Urinary bladder (tissue), 4 donors: ENCODE results near the gene TASL. TPM values are rescaled to one million over a fixed set of nuclear protein-coding genes. Genes with fewer than 3 reads are reported as not detected.
"Not testable (repeated sequence)": the region's sequence is repeated elsewhere in the genome, so short reads cannot be mapped to it uniquely, and the experiment has no call there.

Source experiments
- DNase-seq: peaks from one replicate; pipeline ENCODE4 v3.0.0-alpha.2; 2015; ENCODE audit errors: extremely low spot score
- H3K27ac ChIP-seq: one replicate; pipeline ENCODE4 v1.5.1; 2013; ENCODE audit warnings: low read depth, mild to moderate bottlenecking, moderate library complexity
- H3K36me3 ChIP-seq: one replicate; pipeline ENCODE4 v1.6.1; 2013; ENCODE audit warnings: mild to moderate bottlenecking, moderate library complexity; ENCODE audit not compliant: insufficient read depth
- H3K4me1 ChIP-seq: one replicate; pipeline ENCODE4 v1.6.1; 2013; ENCODE audit warnings: mild to moderate bottlenecking, moderate library complexity; ENCODE audit not compliant: insufficient read depth
- H3K4me3 ChIP-seq: one replicate; pipeline ENCODE4 v1.5.1; 2013; ENCODE audit warnings: low read depth, low read length
- WGBS: extraction: QIAGEN DNeasy Blood & Tissue Kit; methylation state at CpG from one replicate; pipeline ENCODE4 v1.1.7; 2013; 5-methylcytosine and 5-hydroxymethylcytosine counted together
- polyA plus RNA-seq: library from polyadenylated mRNA; stranded (reverse); fragments of 200-250 nt; gene quantifications from one replicate; pipeline ENCODE4 v1.2.3, GENCODE V29; 2013
- total RNA-seq: library from RNA; depleted of rRNA; stranded (reverse); fragments of >200 nt; gene quantifications from one replicate; pipeline ENCODE4 v1.2.3, GENCODE V29; 2014
- donor health status: healthy with polysubstance abuse.
- donor health status: healthy.

The TASL gene, protein sequence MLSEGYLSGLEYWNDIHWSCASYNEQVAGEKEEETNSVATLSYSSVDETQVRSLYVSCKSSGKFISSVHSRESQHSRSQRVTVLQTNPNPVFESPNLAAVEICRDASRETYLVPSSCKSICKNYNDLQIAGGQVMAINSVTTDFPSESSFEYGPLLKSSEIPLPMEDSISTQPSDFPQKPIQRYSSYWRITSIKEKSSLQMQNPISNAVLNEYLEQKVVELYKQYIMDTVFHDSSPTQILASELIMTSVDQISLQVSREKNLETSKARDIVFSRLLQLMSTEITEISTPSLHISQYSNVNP
- total RNA-seq (2.6 TPM), polyA plus RNA-seq (0.48 TPM)

- WGBS: 66% methylated on average over 10 of the region's 10 CpGs
- no peak for DNase-seq
- H3K36me3 ChIP-seq: no peaks in the 10 kb centered on the region
- no peak within 1 kb of the TSS for H3K27ac ChIP-seq
- no peak within 1 kb of the TSS for H3K4me3 ChIP-seq
- no peaks in the 10 kb centered on the region for H3K4me1 ChIP-seq
Measured at GRCh38 chrX:30577362-30577991, at the start of gene TASL. TASL (minus strand) TSS chrX:30577766; CDS start chrX:30560355, 17,411 bp downstream.

DNA sequence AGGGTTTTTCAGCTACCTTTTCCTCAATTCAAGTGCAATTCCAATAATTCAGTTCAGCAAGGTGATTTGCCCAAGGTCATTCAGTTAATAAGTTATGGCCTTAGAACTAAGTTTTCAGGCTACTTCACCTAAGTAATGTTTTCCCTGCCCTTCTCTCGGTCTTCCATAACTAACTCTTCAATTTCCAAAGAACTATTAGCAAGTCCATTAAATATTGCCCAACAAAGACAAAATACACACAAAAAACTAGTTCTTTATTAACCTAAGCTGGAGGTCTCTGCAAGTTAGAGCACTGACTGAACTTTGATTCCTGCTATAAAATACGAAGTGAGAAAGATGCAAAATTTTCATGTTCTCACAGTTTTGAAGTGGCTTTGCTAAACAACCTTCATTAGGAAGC lies 48.8 kb upstream of the TASL start:
- DNase-seq: no peak
- 80% methylated on average over 2 of the region's 2 CpGs for WGBS
- Histone ChIP-seq H3K4me3 (no peak overlapping the region), H3K4me1 (no peaks in the 10 kb centered on the region), H3K36me3 (no peaks in the 10 kb centered on the region), H3K27ac (no peak overlapping the region)

DNA sequence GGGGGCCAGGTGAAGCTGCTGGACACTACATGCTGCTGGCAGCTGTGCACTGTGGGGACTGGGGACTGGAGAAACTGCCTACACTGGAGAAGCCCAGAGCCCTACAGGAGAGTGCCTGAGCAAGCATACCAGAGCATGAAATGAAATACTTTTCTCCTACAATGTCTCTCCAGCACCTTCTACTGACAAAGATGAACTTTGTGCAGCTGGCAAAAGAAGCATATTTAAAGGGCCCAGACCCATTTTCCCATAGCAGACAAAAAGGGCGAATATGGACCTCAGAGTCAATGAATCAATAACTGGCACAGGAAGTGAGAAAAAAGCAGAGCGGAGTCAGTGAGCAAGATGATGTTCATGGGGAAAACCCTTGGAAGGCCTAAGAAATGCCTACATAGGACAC lies 44.8 kb upstream of the TASL start:
- WGBS: 97% methylated on average over 2 of the region's 2 CpGs
- no peak for DNase-seq
- no peaks in the 10 kb centered on the region for H3K4me1 ChIP-seq

DNA sequence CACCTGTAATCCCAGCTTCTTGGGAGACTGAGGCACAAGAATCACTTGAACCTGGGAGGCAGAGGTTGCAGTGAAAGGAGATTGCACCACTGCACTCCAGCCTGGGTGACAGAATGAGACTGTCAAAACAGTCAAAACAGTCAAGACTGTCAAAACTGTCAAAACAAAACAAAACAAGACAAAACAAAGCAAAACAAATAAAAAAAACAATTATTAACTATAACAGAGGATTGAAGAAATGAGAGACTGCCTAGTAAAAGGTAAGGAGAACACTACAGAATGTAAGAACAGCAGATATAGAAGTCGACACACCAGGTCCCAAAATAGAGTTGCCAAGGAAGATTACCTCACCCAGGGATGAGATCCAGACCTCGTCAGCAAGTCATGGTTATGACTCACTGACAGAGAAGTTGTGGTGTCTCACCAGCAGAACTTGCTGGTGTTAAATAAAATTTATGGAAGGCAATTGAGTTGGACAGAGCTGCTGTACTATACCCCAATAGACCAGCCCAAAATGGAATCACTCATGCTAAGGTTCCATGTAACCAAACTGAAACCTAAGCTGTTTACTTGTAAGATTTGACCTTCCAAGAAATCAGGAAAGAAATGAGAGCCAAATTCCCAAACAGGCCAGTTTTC lies 43.5 kb upstream of the TASL start:
- WGBS: 18% methylated on average over 2 of the region's 2 CpGs
- H3K4me1 ChIP-seq: no peaks in the 10 kb centered on the region
- H3K4me3 ChIP-seq: no peak overlapping the region
- no peak overlapping the region for H3K27ac ChIP-seq
- no peaks in the 10 kb centered on the region for H3K36me3 ChIP-seq
- DNase-seq: no peak

More for the DNA sequence above, 44.8 kb upstream of the TASL start:
- Histone ChIP-seq H3K27ac (no peak overlapping the region), H3K4me3 (no peak overlapping the region), H3K36me3 (no peaks in the 10 kb centered on the region)

GRCh38 chrX:30620125-30620524 lies 42.6 kb upstream of the TASL start:
- Histone ChIP-seq H3K27ac (no peak overlapping the region), H3K4me3 (no peak overlapping the region), H3K4me1 (no peaks in the 10 kb centered on the region), H3K36me3 (no peaks in the 10 kb centered on the region)
- DNase-seq: no peak
- WGBS: 96% methylated on average over 3 of the region's 3 CpGs

DNA sequence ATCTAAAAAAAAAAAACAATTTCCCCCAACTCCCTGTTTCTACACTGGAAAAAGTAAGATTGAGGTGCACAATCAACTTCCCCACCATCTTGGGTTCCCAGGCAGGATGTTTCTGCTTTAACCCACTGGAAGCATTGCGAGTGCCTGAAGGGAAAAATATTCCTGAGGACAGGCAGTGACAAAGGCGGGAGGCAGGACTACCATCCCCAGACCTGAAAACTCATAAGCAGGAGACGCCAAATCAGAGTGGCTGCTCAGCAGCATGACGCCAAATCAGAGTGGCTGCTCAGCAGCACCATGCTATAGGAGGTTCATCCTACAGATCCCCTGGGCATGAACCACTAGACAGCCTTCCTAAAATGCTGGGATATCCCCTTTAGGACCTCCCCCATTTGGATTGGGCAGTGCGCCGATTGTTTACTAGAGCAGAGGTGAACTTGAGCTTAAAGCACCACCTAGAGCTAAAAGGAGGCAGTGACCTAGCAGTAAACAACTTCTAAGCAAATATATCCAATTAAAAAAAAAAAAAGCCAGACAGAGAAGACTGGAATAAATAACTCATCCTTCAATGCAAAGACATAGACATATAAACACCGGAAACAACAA lies 40.7 kb upstream of the TASL start:
- Histone ChIP-seq H3K4me3 (no peak overlapping the region), H3K4me1 (no peaks in the 10 kb centered on the region), H3K27ac (no peak overlapping the region), H3K36me3 (no peaks in the 10 kb centered on the region)
- no peak for DNase-seq
- 82% methylated on average over 7 of the region's 7 CpGs for WGBS

DNA sequence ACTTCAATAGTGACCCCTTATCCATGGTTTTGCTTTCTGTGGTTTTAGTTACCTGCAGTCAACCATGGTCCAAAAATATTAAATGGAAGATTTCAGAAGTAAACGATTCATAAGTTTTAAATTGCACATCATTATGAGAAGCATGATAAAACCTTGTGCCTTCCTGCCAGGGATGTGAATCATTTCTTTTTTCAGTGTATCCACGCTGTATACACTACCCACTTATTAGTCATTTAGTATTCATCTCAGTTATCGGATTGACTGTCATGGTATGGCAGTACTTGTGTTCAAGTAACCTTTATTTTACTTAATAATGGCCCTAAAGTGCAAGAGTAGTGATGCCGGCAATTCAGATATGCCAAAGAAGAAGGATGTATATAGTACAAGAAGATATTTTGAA lies 37.7 kb upstream of the TASL start:
- Histone ChIP-seq H3K4me1 (no peaks in the 10 kb centered on the region), H3K27ac (no peak overlapping the region), H3K4me3 (no peak overlapping the region), H3K36me3 (no peaks in the 10 kb centered on the region)
- 87% methylated on average over 4 of the region's 4 CpGs for WGBS
- no peak for DNase-seq

GRCh38 chrX:30613721-30614120 lies 36.2 kb upstream of the TASL start:
- H3K4me3 ChIP-seq: no peak overlapping the region
- no peak for DNase-seq
- no peaks in the 10 kb centered on the region for H3K36me3 ChIP-seq
- WGBS: 72% methylated on average over 5 of the region's 5 CpGs
- H3K4me1 ChIP-seq: no peaks in the 10 kb centered on the region
- H3K27ac ChIP-seq: no peak overlapping the region

GRCh38 chrX:30612250-30612655 lies 34.7 kb upstream of the TASL start:
- Histone ChIP-seq H3K4me1 (no peaks in the 10 kb centered on the region), H3K27ac (no peak overlapping the region), H3K4me3 (no peak overlapping the region), H3K36me3 (no peaks in the 10 kb centered on the region)
- DNase-seq: no peak
- WGBS: 91% methylated on average over 6 of the region's 6 CpGs

- no peak for DNase-seq
- Histone ChIP-seq H3K36me3 (no peaks in the 10 kb centered on the region), H3K4me1 (no peaks in the 10 kb centered on the region), H3K4me3 (no peak overlapping the region), H3K27ac (no peak overlapping the region)
- WGBS: 78% methylated on average over 2 of the region's 2 CpGs
Measured at GRCh38 chrX:30610026-30610425, 32.5 kb upstream of the TASL start.

DNA sequence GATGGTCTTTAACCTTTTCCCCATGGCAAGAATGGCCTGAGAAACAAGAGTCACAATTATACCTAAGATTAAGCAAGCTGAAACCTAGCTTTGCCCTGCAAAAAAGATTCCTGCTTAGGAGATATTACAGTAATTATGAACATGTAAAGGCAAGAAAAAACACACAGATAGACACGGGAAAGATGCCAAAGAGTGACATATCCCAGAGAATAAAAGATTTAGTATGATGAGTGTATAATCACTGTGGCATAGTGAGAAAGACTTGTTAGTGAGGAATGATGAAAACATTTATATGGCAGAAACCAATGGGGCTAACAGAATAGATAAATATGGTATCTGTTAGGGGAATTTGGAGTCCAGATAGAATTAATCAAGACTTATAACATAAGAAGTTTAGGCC lies 29.6 kb upstream of the TASL start:
- H3K27ac ChIP-seq: no peak overlapping the region
- no peak for DNase-seq
- no peak overlapping the region for H3K4me3 ChIP-seq
- H3K36me3 ChIP-seq: no peaks in the 10 kb centered on the region
- H3K4me1 ChIP-seq: no peaks in the 10 kb centered on the region
- 55% methylated on average over 1 of the region's 1 CpG for WGBS

GRCh38 chrX:30600269-30601176 lies 23.0 kb upstream of the TASL start:
- not testable (repeated sequence) for H3K36me3 ChIP-seq, DNase-seq, H3K27ac ChIP-seq, H3K4me1 ChIP-seq, H3K4me3 ChIP-seq
- 89% methylated on average over 8 of the region's 15 CpGs for WGBS
